IPS-18a (cell line): ENCODE data around the gene CXCL5.

ENCODE experiments used
- H3K27ac ChIP-seq: one replicate; pipeline ENCODE4 v1.5.1; 2013; ENCODE audit warnings: low read length
- H3K27me3 ChIP-seq: one replicate; pipeline ENCODE4 v1.6.1; 2013; ENCODE audit warnings: mild to moderate bottlenecking, low read length; ENCODE audit not compliant: control insufficient read depth, insufficient read depth
- H3K36me3 ChIP-seq: one replicate; pipeline ENCODE4 v1.6.1; 2013; ENCODE audit warnings: low read depth, low read length; ENCODE audit not compliant: control insufficient read depth
- H3K4me1 ChIP-seq: one replicate; pipeline ENCODE4 v1.6.1; 2013; ENCODE audit warnings: low read depth, low read length; ENCODE audit not compliant: control insufficient read depth
- H3K4me3 ChIP-seq: one replicate; pipeline ENCODE4 v1.5.1; 2013; ENCODE audit warnings: low read length
- H3K9ac ChIP-seq: one replicate; pipeline ENCODE4 v1.6.1; 2013; ENCODE audit warnings: mild to moderate bottlenecking, low read length, moderate library complexity
- H3K9me3 ChIP-seq: one replicate; pipeline ENCODE4 v1.6.1; 2013; ENCODE audit warnings: low read depth, low read length; ENCODE audit not compliant: control insufficient read depth

CXCL5 gene

GRCh38 chr4:73998040-73999011, at the start of gene CXCL5:
Gene CXCL5, minus strand, starts transcription at chr4:73998677. Its CDS starts 96 bp downstream, at chr4:73998581.
- Histone ChIP-seq H3K36me3 (no peaks in the 10 kb centered on the region), H3K9ac (no peak within 1 kb of the TSS), H3K4me3 (peak within 1 kb of the TSS; percentile 45), H3K4me1 (peaks cover 17% of the 10 kb centered on the region), H3K27me3 (peaks cover 3% of the 10 kb centered on the region), H3K9me3 (no peaks in the 10 kb centered on the region), H3K27ac (no peak within 1 kb of the TSS)

DNA sequence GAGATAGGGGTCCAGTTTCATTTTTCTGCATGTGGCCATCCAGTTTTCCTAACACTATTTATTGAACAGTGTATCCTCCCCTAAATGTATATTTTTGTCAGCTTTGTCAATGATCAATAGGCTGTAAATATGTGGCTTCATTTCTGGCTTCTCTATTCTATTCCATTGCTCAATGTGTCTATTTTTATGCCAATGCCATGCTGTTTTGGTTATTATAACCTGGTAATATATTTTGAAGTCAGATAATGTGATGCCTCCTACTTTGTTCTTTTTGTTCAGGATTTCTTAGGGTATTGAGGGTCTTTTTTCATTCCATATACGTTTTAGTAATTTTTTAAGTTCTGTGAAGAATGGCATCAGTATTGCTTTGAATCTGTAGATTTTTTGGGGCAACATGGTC, 48.7 kb upstream of the CXCL5 start:
- Histone ChIP-seq H3K4me3 (no peak overlapping the region), H3K27me3 (no peaks in the 10 kb centered on the region), H3K9ac (no peak overlapping the region), H3K27ac (no peak overlapping the region), H3K9me3 (peaks cover 5% of the 10 kb centered on the region), H3K4me1 (no peaks in the 10 kb centered on the region), H3K36me3 (no peaks in the 10 kb centered on the region)

GRCh38 chr4:74045772-74046171, 47.3 kb upstream of the CXCL5 start:
- peaks cover 5% of the 10 kb centered on the region for H3K9me3 ChIP-seq
- no peak overlapping the region for H3K9ac ChIP-seq
- H3K4me3 ChIP-seq: no peak overlapping the region
- no peak overlapping the region for H3K27ac ChIP-seq
- H3K27me3 ChIP-seq: no peaks in the 10 kb centered on the region
- no peaks in the 10 kb centered on the region for H3K36me3 ChIP-seq
- no peaks in the 10 kb centered on the region for H3K4me1 ChIP-seq

DNA sequence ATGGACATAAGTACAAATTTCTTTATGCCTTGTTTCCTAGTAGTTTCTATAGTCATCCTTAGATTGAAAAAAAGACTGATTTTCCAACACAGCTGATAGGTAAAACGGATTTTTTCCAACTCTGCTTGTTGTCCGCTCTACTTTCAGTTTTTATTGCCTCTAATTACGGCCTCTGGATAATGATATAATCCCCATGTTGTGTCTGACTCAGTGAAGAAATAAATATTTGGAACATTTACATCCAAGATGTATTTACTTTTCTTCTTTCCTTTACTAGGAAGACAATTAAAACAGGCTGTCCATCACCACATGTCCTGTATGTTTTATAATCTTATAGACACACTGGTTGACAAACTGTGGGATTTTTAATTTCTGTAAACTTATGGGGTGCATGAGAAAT, 46.8 kb upstream of the CXCL5 start:
- Histone ChIP-seq H3K27me3 (peaks cover 2% of the 10 kb centered on the region), H3K4me3 (no peak overlapping the region), H3K9me3 (peaks cover 5% of the 10 kb centered on the region), H3K36me3 (no peaks in the 10 kb centered on the region), H3K27ac (no peak overlapping the region), H3K4me1 (no peaks in the 10 kb centered on the region), H3K9ac (no peak overlapping the region)

DNA sequence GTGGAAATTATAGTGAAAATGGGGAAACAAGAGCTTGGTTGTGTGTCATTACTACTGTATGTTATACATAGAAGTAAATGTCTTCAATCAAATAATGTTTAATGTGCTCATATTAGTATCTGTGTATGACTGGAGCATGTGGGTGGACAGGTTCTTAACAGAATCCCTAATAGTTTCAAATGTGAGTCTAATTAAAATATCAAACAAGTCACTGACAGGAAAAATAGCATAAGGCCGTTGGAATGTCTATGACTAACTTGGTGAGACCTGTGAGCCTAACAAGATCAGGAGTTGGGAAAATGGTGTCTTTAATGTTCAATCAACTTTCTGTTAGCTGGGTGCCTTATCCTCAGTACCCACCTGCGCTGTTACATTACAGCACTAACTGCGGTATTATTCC, 46.2 kb upstream of the CXCL5 start:
- no peak overlapping the region for H3K27ac ChIP-seq

GRCh38 chr4:74042681-74043080, 44.2 kb upstream of the CXCL5 start:
- peaks cover 5% of the 10 kb centered on the region for H3K9me3 ChIP-seq
- no peak overlapping the region for H3K27ac ChIP-seq

More for the DNA sequence above, 46.2 kb upstream of the CXCL5 start:
- H3K9me3 ChIP-seq: peaks cover 5% of the 10 kb centered on the region
- no peaks in the 10 kb centered on the region for H3K36me3 ChIP-seq
- H3K9ac ChIP-seq: no peak overlapping the region
- peaks cover 4% of the 10 kb centered on the region for H3K27me3 ChIP-seq
- H3K4me3 ChIP-seq: no peak overlapping the region
- peaks cover 3% of the 10 kb centered on the region for H3K4me1 ChIP-seq

GRCh38 chr4:74041418-74041817, 42.9 kb upstream of the CXCL5 start:
- no peaks in the 10 kb centered on the region for H3K9me3 ChIP-seq

More at GRCh38 chr4:74042681-74043080, 44.2 kb upstream of the CXCL5 start:
- Histone ChIP-seq H3K27me3 (peaks cover 9% of the 10 kb centered on the region), H3K36me3 (no peaks in the 10 kb centered on the region), H3K9ac (no peak overlapping the region), H3K4me1 (peaks cover 14% of the 10 kb centered on the region), H3K4me3 (no peak overlapping the region)

GRCh38 chr4:74039315-74039763, 40.9 kb upstream of the CXCL5 start:
- H3K4me3 ChIP-seq: peak overlapping the region; percentile 75
- peaks cover 9% of the 10 kb centered on the region for H3K27me3 ChIP-seq
- H3K4me1 ChIP-seq: peaks cover 23% of the 10 kb centered on the region
- H3K36me3 ChIP-seq: no peaks in the 10 kb centered on the region
- peak overlapping the region; percentile 29 for H3K9ac ChIP-seq
- H3K9me3 ChIP-seq: no peaks in the 10 kb centered on the region
- no peak overlapping the region for H3K27ac ChIP-seq

More at GRCh38 chr4:74041418-74041817, 42.9 kb upstream of the CXCL5 start:
- H3K4me3 ChIP-seq: no peak overlapping the region
- H3K27me3 ChIP-seq: peaks cover 9% of the 10 kb centered on the region
- H3K9ac ChIP-seq: no peak overlapping the region
- peaks cover 23% of the 10 kb centered on the region for H3K4me1 ChIP-seq
- no peak overlapping the region for H3K27ac ChIP-seq
- H3K36me3 ChIP-seq: no peaks in the 10 kb centered on the region

DNA sequence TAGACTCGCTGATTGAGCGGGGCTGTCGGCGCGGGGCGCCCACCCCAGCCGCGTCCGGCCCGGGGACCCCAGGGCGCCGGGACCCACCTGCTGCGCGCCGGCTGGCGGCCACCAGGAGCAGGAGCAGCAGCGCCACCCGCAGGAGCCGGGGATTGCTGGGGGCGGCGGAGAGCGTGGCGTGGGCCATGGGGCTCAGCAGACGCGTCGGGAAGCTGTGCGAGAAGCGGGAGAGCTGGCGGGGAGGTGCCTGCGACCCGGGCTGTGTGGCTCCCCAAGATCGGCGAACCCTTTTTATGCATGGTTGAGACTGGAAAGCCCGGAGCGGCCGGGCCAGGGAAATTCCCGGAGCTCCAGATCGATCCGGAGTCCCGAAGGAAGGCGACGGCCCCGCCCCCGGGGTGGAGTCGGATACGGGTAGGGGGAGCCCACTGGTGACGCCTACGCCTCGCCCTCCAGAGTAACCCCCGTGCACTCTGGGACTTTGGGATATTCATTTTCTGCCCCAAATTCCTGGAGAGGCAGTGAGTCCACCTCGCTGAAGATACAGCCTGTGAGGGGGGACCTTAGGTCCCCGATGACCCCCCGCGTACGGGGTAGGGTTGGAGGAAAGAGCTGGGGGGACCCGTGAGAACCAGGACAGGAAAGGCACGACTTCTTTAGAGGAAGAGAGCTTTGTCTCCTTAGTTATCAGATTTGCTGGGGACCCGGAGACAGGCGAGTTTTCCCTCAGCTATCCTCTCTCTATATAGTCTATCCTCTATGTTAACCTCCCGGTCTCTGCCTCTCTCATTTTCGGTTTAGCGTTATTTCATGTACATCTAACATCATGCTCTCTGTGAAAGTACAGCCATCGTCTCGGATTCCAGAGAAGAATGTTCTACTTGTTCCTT, 40.2 kb upstream of the CXCL5 start, which contains the start of gene CXCL3:
CXCL3 (minus strand) TSS at position 265 of the 890 bp plus-strand sequence; CDS start at position 187, 78 bp downstream.
- no peak within 1 kb of the TSS for H3K27ac ChIP-seq
- peak within 1 kb of the TSS; percentile 75 for H3K4me3 ChIP-seq
- H3K9ac ChIP-seq: peak within 1 kb of the TSS; percentile 29

GRCh38 chr4:74038086-74038424, 39.6 kb upstream of the CXCL5 start:
- H3K4me1 ChIP-seq: peaks cover 23% of the 10 kb centered on the region
- H3K9me3 ChIP-seq: no peaks in the 10 kb centered on the region
- H3K27ac ChIP-seq: no peak overlapping the region
- peak overlapping the region; percentile 29 for H3K9ac ChIP-seq
- H3K4me3 ChIP-seq: peak overlapping the region; percentile 75
- H3K36me3 ChIP-seq: no peaks in the 10 kb centered on the region
- H3K27me3 ChIP-seq: peaks cover 9% of the 10 kb centered on the region

More for the DNA sequence above, 40.2 kb upstream of the CXCL5 start, which contains the start of gene CXCL3:
- Histone ChIP-seq H3K36me3 (no peaks in the 10 kb centered on the region), H3K9me3 (no peaks in the 10 kb centered on the region), H3K4me1 (peaks cover 23% of the 10 kb centered on the region), H3K27me3 (peaks cover 9% of the 10 kb centered on the region)
